Spinal cord (tissue), 10 donors: ENCODE data around the gene NARS2. TPM values are rescaled to one million over a fixed set of nuclear protein-coding genes. Genes with fewer than 3 reads are reported as not detected.

ENCODE experiments used
- DNase-seq, 6 donors: peaks; one replicate each; pipeline versions ENCODE4 v3.0.0 to v3.0.0-alpha.2; 2013 to 2015; ENCODE audit warnings: low spot score in 6 of 6, low read depth in 4 of 6
- H3K27ac ChIP-seq: one replicate; pipeline ENCODE4 v1.5.1; 2013; ENCODE audit warnings: low read depth, low read length, control low read depth
- H3K27me3 ChIP-seq: one replicate; pipeline ENCODE4 v1.6.1; 2013; ENCODE audit warnings: low read length; ENCODE audit not compliant: control insufficient read depth, insufficient read depth
- H3K36me3 ChIP-seq: one replicate; pipeline ENCODE4 v1.6.1; 2013; ENCODE audit warnings: low read length; ENCODE audit not compliant: control insufficient read depth, insufficient read depth
- H3K4me1 ChIP-seq: one replicate; pipeline ENCODE4 v1.6.1; 2013; ENCODE audit warnings: low read length; ENCODE audit not compliant: control insufficient read depth, insufficient read depth
- H3K4me3 ChIP-seq: one replicate; pipeline ENCODE4 v1.5.1; 2013; ENCODE audit warnings: low read depth, low read length, control low read depth
- H3K9me3 ChIP-seq: one replicate; pipeline ENCODE4 v1.6.1; 2013; ENCODE audit warnings: low read length; ENCODE audit not compliant: control insufficient read depth, insufficient read depth
- WGBS: methylation state at CpG from one replicate; pipeline ENCODE4 v1.1.5; 2013; ENCODE audit warnings: missing lambda C conversion rate; ENCODE audit not compliant: insufficient coverage; 5-methylcytosine and 5-hydroxymethylcytosine counted together
- polyA plus RNA-seq, 2 donors: library from polyadenylated mRNA; unstranded; fragments of 120-200 nt; gene quantifications; one replicate each; pipeline ENCODE4 v1.2.1, GENCODE V29; 2013; ENCODE audit not compliant: insufficient read length in 2 of 2
- total RNA-seq, 2 donors: library from RNA; depleted of rRNA in 1 of 2; stranded (reverse); fragments of 120-200 nt in 1 of 2; fragments of >200 nt in 1 of 2; gene quantifications; one replicate each; pipeline versions ENCODE4 v1.2.3 to v1.2.4, GENCODE V29; 2013 to 2014
- donor health status: healthy.

NARS2 gene
- total and polyA plus RNA-seq, 4 donors: 27.5 to 34.0 (median 30.6) TPM

DNA sequence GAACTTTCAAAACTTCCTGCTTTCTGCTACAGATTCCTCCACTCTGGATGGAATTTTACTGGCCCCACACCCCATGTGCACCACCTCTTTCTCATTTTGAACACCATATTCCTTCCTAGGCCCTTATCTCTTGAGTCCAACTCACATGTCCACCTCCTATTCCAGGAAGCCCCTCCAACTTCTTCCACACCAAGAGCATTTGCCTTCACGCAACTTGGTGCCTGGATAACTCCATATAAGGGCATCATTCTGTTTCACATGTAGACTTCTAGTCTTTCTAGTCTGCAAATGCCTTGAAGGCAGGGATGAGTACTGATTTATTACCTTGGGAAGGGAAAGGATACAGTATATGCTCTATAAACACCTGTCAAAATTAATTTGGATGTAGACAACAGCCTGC is 174.5 kb downstream of the NARS2 start:
- no peak for DNase-seq
- Histone ChIP-seq H3K9me3 (no peaks in the 10 kb centered on the region), H3K4me3 (no peak overlapping the region), H3K4me1 (no peaks in the 10 kb centered on the region), H3K27ac (no peak overlapping the region), H3K36me3 (no peaks in the 10 kb centered on the region), H3K27me3 (no peaks in the 10 kb centered on the region)
- WGBS: no CpG with 5 or more reads among the region's 1 CpG

DNA sequence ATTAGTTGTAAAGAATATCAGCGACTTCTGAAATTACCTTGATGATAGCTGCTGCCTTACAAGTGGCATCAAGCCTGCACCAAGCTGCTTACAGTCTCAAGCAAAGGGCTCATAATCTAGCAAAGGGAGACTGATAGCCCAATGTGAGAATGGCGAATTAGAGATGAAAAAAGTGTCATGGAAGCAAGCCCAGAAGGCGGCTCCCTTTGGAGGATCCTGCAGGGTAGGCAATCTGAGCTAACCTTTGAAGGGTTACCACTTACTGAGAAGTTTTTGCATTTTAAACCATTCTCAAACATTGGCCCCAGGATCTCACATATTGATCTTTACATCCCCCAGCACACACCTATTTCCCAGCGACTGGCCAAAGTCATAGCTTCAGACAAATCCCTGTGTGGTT is 175.5 kb downstream of the NARS2 start:
- Histone ChIP-seq H3K27me3 (no peaks in the 10 kb centered on the region), H3K4me3 (no peak overlapping the region), H3K9me3 (no peaks in the 10 kb centered on the region), H3K27ac (no peak overlapping the region), H3K4me1 (no peaks in the 10 kb centered on the region), H3K36me3 (no peaks in the 10 kb centered on the region)
- 67% methylated on average over 4 of the region's 4 CpGs for WGBS
- DNase-seq: no peak

DNA sequence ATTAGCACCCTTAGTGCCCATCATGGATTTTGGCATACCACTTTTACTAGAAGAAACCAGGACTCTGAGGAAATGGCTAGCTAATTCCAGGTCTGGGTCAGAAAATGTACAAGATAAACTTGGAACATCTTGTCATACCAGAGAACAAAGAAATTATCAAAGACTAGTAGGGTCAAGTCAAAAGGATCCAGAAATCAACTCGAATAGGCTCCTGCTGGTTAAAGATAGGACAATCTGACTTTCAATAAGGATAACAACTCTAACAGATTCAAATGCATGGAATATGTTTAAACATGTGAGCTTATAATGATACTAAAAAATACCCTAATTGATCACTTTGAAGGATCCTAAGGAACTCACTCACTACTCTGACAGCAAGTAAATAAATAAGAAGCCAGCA is 175.9 kb downstream of the NARS2 start:
- no peaks in the 10 kb centered on the region for H3K27me3 ChIP-seq
- H3K9me3 ChIP-seq: no peaks in the 10 kb centered on the region
- no peak overlapping the region for H3K27ac ChIP-seq
- H3K4me3 ChIP-seq: no peak overlapping the region
- H3K36me3 ChIP-seq: no peaks in the 10 kb centered on the region
- no peaks in the 10 kb centered on the region for H3K4me1 ChIP-seq
- no CpG with 5 or more reads among the region's 1 CpG for WGBS
- DNase-seq: no peak

DNA sequence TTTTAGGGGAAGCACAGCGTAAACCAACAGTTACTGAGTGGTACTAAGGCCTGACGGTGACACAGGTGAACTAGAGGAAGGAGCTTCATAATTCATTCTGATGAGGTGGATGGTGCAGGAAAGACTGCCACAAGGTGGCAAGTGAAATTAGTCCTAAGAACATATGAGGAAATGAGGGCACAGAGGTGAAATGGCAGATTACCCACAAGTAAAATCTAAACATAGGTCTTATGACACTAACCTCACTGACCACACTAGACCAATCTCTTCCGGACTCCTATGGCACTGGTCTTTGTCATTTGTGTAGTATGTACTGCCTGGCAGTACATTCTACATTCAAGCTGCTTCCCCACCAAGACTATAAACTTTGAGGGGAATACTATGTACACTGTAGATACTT is 177.3 kb downstream of the NARS2 start:
- no peak for DNase-seq
- no peaks in the 10 kb centered on the region for H3K4me1 ChIP-seq
- WGBS: 92% methylated on average over 2 of the region's 3 CpGs
- H3K9me3 ChIP-seq: no peaks in the 10 kb centered on the region
- no peak overlapping the region for H3K27ac ChIP-seq
- H3K36me3 ChIP-seq: no peaks in the 10 kb centered on the region
- no peaks in the 10 kb centered on the region for H3K27me3 ChIP-seq
- H3K4me3 ChIP-seq: no peak overlapping the region

DNA sequence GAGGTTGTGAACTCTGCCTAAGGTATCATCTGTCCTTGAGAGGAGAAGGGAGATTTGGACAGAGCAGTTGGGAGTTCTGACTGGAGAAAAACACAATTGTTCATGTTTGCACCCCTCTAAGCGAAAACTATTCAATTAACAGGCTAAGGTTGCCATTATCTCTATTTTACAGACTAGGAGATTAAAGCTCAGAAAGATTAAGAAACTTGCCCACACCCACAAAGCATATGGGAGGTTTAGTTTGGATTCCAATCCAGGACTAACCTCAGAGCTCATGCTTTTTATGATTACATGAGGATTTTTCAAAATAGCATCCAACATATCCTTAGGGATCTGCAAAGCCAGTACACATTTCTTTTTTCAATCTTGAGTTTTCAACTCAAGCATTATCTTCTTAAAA is 179.1 kb downstream of the NARS2 start:
- Histone ChIP-seq H3K4me3 (no peak overlapping the region), H3K27ac (no peak overlapping the region), H3K9me3 (no peaks in the 10 kb centered on the region), H3K27me3 (no peaks in the 10 kb centered on the region), H3K36me3 (no peaks in the 10 kb centered on the region), H3K4me1 (no peaks in the 10 kb centered on the region)
- no CpG with 5 or more reads among the region's 1 CpG for WGBS
- no peak for DNase-seq

DNA sequence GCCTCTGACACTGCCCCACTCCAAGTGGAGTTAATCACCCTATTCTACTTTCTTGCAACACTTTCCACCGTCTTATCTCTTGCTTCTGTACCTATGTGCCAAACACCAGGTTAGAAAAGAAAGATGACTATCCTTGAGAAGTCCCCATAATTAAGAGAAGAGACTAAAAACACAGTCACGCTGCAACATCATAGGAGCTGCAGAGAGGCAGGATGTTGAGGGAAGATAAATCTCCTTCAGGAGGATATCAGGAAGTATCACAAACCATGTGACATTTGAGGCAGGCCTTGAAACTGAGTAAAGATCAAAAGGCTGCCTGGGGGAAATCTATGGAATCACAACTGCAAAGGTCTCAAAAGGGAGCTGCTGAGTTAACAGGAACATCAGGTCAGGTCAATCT is 181.8 kb downstream of the NARS2 start:
- Histone ChIP-seq H3K27ac (no peak overlapping the region), H3K4me1 (no peaks in the 10 kb centered on the region), H3K27me3 (no peaks in the 10 kb centered on the region), H3K36me3 (no peaks in the 10 kb centered on the region), H3K4me3 (no peak overlapping the region), H3K9me3 (no peaks in the 10 kb centered on the region)
- no peak for DNase-seq
- WGBS: no CpG with 5 or more reads among the region's 2 CpGs

DNA sequence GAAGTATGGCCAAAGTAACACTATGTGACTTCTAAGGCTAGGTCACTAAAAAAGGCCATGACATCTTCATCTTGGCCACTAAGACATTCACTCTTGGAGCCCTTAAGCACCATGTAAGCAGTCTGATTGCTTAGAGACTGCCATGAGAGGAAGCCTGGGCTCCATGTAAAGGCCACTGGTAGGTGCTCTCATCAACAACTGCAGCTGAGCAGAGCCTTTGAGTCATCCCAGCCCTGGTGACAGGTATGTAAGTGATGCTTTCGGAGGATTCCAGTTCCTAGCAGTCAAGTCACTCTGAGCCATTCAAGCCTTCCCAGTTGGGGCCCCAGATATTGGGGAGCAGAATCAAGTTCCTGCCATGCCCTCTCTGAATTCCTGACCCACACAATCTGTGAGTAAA is 183.2 kb downstream of the NARS2 start:
- H3K4me3 ChIP-seq: no peak overlapping the region
- no peaks in the 10 kb centered on the region for H3K27me3 ChIP-seq
- H3K4me1 ChIP-seq: no peaks in the 10 kb centered on the region
- H3K27ac ChIP-seq: no peak overlapping the region
- WGBS: 80% methylated on average over 1 of the region's 1 CpG
- H3K36me3 ChIP-seq: no peaks in the 10 kb centered on the region
- no peak for DNase-seq
- no peaks in the 10 kb centered on the region for H3K9me3 ChIP-seq

DNA sequence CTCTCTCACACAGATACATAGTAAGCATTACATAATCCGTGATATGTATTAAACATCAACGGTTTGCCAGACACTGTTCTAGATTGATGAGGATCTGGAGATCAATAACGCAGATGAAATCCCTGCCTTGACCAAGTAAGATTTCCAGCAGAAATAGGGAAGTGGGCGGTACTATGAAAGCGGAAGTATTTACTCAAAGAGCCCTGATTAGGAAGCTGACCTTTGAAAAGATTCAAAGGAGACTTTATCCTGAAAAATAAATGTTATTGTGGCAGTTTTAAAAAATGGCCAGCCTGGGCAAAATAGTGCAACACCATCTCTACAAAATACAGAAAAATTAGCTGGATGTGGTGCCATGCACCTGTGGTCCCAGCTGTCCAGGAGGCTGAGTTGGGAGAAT is 183.9 kb downstream of the NARS2 start:
- Histone ChIP-seq H3K27ac (no peak overlapping the region), H3K36me3 (no peaks in the 10 kb centered on the region), H3K27me3 (no peaks in the 10 kb centered on the region), H3K9me3 (no peaks in the 10 kb centered on the region), H3K4me3 (no peak overlapping the region), H3K4me1 (no peaks in the 10 kb centered on the region)
- WGBS: 79% methylated on average over 4 of the region's 5 CpGs
- no peak for DNase-seq

DNA sequence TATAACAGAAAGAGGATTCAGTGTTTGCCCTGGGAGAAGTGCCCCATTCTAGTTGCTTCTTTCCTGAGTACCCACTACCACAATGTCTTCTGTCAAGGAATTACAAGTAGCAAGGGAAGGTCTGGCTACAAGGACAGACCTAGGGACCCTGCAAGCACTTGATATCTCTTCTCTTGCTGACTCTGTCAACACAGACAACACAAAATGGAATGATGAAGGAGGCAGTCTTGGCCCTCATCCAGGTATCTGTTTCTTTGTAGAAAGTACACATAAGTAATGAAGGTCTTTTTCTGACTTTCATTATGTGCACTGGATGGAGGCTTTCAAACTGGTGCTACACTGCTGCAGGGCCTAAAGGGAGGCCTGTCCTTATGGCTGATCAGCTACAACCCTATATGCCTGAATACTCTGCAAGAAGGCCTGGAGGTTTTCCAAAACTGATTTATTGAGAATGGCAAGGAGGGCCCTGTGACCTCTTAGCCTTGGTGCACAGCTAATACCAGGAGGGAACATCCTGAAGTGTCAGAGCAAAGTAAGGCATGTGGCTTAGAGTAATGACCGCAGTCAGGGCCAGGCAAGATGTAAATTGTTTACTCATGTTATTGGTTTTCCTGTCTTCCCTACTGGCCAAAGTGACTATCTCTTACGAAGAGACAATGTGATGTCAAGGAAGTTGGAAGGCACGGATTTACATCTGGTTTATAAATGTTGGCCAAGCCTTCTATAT is 188.3 kb downstream of the NARS2 start:
- H3K4me3 ChIP-seq: no peak overlapping the region
- WGBS: no CpG with 5 or more reads among the region's 3 CpGs
- H3K9me3 ChIP-seq: no peaks in the 10 kb centered on the region
- no peaks in the 10 kb centered on the region for H3K4me1 ChIP-seq
- no peaks in the 10 kb centered on the region for H3K36me3 ChIP-seq
- no peak overlapping the region for H3K27ac ChIP-seq
- no peaks in the 10 kb centered on the region for H3K27me3 ChIP-seq
- DNase-seq: no peak
